GM12872 (cell line): ENCODE data around the gene SRCAP.

ENCODE experiments used
- CTCF ChIP-seq: IDR thresholded peaks from 3 replicates; pipeline ENCODE4 v1.5.1; 2011; ENCODE audit warnings: low read depth, mild to moderate bottlenecking, low read length, moderate library complexity; ENCODE audit not compliant: insufficient read depth

The SRCAP gene

GRCh38 chr16:30654856-30655255, 44.1 kb upstream of the SRCAP start:
- TF ChIP-seq CTCF, result no peak

- TF ChIP-seq CTCF, result no peak
Observed at GRCh38 chr16:30655815-30656347, 43.1 kb upstream of the SRCAP start.

GRCh38 chr16:30656388-30656787, 42.6 kb upstream of the SRCAP start:
- no peak for TF ChIP-seq CTCF

GRCh38 chr16:30656974-30657865, 41.8 kb upstream of the SRCAP start:
- TF ChIP-seq CTCF, result no peak

- peak; percentile 75 for TF ChIP-seq CTCF
Observed at GRCh38 chr16:30657866-30658730, 40.9 kb upstream of the SRCAP start, which contains the start of gene FBRS. FBRS (plus strand) TSS chr16:30658431; CDS start chr16:30659519, 1,088 bp downstream.

GRCh38 chr16:30658731-30659506, 40.1 kb upstream of the SRCAP start:
- TF ChIP-seq CTCF, result no peak
